GM12865 (cell line): ENCODE measurements around the gene MAP3K2.

Experiments
- DNase-seq: peaks from one replicate; pipeline ENCODE4 v3.0.0; 2010; ENCODE audit warnings: low read depth
- H3K4me3 ChIP-seq: 2 replicates; pipeline ENCODE4 v1.5.1; 2011; ENCODE audit warnings: mild to moderate bottlenecking, low read depth, low read length, control low read depth
- TF ChIP-seq, protein P1 (sequence below): IDR thresholded peaks from 2 replicates; pipeline ENCODE4 v1.5.1; 2011; ENCODE audit warnings: low read length, control low read depth, low read depth, inconsistent platforms; ENCODE audit not compliant: insufficient read depth; ENCODE audit errors: missing control alignments

The MAP3K2 gene

DNA sequence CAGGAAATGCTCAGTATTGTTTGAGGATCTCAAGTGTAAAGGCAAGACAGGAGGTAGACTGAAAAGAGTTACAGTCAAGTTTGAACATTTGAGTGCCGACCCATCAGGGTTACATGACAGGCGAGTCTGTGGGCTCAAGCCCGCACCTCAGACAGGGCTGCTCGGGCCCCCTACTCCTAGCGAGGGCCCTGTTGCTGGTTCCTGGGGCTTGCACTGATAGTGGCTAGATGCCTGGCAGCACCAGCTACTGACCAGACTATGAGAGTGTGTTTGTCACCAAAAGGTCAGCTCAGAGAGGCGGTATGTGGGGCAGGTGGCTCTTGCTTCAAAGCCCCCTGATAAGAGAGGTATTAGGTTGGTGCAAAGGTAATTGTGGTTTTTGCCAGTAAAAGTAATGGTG lies 132.1 kb downstream of the MAP3K2 start:
- H3K4me3 ChIP-seq: no peak overlapping the region
- TF ChIP-seq, protein P1, sequence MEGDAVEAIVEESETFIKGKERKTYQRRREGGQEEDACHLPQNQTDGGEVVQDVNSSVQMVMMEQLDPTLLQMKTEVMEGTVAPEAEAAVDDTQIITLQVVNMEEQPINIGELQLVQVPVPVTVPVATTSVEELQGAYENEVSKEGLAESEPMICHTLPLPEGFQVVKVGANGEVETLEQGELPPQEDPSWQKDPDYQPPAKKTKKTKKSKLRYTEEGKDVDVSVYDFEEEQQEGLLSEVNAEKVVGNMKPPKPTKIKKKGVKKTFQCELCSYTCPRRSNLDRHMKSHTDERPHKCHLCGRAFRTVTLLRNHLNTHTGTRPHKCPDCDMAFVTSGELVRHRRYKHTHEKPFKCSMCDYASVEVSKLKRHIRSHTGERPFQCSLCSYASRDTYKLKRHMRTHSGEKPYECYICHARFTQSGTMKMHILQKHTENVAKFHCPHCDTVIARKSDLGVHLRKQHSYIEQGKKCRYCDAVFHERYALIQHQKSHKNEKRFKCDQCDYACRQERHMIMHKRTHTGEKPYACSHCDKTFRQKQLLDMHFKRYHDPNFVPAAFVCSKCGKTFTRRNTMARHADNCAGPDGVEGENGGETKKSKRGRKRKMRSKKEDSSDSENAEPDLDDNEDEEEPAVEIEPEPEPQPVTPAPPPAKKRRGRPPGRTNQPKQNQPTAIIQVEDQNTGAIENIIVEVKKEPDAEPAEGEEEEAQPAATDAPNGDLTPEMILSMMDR: no peak
- DNase-seq: no peak

DNA sequence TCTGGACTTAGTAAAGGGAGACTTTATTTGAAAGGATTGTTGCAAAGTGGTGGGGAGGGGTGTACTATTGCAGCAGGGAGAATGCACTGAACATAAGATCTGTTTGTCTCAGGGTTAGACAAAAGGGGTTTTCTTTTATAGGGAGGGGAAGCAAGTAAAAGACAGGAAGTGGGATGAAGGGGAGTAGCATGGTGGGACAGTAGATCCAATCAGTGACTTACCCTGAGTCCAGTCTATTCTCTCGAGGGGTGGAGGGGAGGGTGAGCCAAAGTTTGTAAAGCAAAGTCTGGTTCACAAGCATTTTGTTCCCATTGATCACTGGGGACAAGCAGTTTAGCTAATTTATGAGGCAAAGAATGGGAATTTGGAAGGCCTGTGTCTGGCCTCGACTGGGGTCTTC lies 132.6 kb downstream of the MAP3K2 start:
- H3K4me3 ChIP-seq: no peak overlapping the region

DNA sequence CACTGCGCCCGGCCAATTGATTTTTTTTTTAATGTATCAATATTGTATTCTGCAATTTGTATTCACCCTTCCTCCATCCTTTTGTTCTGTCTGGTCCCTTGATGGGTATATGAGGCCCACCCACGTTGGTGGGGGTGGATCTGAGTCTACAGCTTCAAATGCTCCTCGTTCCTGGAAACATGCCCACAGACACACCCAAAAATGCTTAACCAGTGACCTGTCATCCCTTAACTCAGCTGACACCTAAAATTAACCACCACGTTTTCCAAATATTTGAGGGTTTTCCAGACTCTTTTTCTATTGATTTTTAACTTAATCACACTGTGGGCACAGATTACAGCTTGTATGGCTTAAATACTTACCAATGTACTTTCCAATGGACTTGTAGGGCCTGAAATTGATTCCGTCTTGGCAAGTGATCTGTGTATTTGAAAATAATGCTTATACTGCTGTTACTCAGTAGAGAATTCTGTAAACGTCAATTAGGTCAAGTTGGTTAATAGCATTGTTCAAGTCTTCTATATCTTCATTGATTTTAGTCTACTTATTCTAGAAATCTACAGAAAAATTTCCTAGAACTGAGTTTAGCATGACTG lies 133.3 kb downstream of the MAP3K2 start:
- H3K4me3 ChIP-seq: no peak overlapping the region
- no peak for DNase-seq
- TF ChIP-seq, protein P1: no peak

More for the DNA sequence above, 132.6 kb downstream of the MAP3K2 start:
- TF ChIP-seq, protein P1: no peak
- no peak for DNase-seq
